Fibroblast of skin of right quadriceps (primary cell): ENCODE data around the gene SYNDIG1.

Experiments
- DNase-seq: peaks from one replicate; pipeline ENCODE4 v3.0.0-alpha.2; 2013

Gene SYNDIG1

DNA sequence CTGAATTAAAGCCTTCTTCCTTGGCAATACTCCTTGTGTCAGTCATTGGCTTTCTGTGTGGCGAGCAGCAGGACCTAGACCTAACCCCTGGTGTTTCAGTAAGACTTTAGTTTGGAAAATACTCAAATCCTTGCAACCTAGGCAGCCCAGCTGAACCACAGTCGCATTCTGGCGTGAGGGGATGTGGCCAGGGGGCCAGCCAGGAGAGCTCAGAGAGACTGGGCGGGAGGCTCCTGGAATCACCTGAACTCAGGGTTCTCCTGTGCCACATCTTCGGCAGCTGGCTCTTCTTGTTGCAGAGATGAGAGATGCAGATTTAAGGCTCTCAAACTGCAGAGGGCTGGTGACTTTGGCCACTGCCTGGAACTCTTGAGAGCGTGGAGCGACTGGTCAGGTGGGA is 102.7 kb downstream of the SYNDIG1 start:
- DNase-seq, result no peak

DNA sequence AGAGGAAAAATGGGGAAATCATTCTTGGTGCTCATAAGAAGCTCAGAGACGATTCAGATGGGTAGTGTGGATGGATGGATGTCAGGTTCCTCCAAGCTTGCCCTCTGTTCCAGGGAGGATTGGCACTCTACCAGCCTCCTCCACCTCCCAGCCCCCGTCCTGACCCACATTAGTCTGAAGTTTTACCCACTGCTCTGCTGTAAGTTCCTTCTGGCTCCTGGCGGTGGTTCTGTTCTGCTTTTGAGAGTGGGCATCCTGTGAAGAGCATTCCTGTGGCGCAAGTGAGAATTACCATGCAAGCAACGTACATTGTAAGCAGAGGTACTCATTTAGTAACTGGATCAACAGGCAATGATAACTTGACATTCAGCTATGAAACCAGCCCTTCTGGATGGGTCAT is 103.4 kb downstream of the SYNDIG1 start:
- DNase-seq, result no peak

DNA sequence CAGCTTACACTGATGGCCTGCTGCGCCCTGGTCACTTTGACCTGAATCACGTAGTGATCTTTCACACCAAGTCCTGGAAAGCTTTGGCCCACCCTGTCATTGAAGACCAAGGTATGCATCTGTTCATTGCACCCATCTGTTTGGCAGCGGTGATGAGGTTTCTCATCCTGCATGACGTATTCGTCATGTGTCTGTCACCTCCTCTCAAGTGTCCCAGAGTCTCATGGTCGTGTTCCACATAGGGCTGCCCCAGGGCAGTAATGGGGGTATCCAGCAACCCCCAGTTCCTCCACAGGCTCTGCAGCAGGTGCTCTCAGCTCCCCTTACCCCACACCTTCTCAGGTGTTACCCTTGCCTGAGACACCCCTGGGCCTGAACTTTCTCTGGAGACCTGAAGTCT is 104.1 kb downstream of the SYNDIG1 start:
- DNase-seq, result no peak

DNA sequence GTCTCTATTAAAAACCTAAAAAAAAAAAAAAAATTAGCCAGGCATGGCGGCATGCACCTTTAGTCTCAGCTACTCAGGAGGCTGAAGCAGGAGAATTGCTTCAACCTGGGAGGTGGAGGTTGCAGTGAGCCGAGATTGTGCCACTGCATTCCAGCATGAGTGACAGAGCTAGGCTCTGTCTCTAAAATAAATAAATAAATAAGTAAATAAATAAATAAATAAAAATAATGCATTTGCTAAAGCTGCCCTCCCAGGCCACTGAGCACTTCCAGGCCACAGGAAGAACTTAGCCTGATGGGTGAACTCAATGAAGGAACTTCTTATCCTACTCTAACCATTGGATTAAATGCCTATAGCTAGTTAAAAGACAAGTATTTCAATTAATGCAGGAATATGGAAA is 104.9 kb downstream of the SYNDIG1 start:
- no peak for DNase-seq

DNA sequence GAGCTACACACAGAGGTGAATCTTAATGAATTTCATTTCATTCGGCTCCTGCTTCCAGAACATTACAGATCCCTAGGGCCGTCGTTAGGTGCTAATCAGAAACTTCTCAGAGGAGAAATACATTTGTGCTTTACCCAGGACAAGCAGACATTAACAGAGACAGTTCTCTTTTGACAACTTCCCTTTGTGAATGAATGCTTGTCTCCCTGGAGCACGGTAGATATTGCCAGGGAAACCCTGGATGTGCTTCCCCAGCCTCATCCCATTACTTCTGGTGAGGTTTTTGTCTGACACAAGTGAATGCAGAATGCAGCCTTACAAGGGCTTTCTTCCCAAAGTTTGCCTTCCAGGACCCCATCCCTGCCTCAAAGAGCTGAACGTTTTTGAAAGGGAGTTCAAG is 105.4 kb downstream of the SYNDIG1 start:
- no peak for DNase-seq

DNA sequence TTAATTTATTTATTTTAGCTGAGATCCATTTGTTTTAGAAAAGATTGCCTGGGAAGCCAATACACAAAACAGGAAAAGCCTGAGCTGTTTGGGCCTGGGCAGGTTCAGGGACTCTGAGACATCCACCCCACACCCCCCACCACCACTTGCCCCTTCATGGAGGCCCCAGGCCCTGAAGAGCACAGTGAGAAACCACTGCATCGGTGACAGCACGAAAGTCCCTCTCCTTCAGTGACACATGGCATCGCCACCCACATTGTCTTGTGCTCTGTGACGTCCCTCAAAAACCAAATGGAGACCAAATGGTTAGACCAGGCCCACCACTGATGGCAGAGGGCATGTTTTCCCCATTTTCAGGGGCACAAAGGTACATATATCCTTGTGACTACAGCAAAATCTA is 106.4 kb downstream of the SYNDIG1 start:
- DNase-seq, result no peak

DNA sequence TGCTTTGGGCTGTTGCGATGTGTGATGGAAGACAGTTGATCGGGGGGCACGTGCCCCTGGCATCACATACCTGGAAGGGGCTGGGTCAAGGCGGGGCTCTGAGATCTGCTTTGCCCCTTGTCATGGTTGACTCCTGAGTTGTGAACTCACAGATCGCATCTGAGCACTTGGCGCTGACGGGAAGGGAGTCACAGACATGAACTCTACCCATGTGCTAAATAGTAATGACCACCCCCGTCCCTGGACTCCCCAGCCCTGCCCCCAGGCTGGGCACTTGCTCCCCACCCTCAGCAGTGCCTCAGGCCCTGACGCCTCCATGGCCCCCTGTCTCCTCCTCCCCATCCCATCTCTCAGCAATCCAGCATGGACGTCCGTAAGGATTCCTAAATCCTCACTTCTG is 107.0 kb downstream of the SYNDIG1 start:
- no peak for DNase-seq

DNA sequence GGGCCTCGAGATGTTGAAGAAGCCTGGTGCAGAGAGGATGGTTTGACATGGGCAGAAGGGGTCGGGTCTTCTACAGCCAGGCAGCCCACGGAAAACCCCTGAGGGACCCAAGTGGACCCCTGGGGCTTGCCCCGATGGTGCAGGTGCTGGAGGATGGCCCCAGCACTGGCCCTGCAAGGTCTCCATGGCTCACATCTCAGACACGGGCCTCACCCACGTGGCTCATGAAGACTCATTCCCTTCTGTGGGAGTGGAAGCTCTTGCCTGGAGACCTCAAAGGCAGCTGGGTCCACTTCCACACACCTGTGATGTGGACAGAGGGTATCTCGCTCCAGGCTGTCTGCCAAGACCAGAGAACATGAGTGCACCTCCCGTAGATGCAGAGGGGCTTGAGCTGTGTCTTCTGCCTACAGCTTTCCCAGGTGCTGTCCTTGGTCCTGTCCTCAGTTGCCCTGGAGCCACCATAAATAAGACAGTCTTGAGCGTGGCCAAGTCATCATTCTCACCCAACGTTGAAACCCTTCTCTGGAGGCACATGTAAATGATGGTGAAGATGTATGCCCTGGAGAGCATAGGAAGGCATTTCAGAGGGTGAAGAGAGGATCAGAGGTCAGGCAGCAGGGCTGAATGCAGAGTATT is 108.0 kb downstream of the SYNDIG1 start:
- no peak for DNase-seq

DNA sequence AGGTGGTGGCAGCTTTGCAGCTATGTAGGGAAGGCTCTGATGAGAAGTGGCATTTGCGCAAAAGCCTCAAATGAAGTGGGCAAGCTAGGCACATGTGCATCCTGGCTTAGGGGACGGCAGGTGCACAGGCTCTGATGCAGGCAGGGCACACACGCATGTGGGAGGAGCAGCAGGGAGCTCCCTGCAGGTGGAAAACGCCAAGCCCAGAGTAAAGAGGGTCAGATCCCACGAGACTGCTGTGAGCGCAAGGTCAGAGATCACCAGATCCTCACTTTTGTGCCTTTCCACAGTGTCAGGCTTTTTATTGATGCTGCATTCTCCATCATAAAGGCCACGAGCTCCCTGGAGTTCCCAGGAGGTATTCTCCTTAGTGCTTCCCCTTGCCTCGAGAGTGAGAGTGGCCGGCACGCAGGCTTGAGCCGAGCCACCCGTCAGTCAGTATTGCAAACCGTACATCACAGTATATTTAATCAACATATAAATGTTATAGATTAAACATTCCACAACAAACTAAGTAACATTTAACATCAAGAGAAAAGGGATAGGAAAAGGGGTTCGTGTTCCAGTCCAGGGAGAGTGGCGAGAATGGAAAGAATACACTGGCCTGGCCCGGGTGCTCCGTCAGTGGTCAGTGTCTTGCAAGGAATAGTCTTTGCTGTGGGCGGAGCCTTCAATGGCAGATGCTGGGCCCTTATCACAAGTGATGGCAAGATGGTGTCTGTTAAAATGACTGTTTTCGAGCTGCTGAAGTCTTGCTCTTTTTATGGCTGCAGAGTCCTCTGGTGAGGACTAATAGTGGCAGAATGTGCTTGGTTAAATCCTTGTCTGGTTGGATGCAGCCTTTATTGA is 109.4 kb downstream of the SYNDIG1 start:
- DNase-seq, result no peak

DNA sequence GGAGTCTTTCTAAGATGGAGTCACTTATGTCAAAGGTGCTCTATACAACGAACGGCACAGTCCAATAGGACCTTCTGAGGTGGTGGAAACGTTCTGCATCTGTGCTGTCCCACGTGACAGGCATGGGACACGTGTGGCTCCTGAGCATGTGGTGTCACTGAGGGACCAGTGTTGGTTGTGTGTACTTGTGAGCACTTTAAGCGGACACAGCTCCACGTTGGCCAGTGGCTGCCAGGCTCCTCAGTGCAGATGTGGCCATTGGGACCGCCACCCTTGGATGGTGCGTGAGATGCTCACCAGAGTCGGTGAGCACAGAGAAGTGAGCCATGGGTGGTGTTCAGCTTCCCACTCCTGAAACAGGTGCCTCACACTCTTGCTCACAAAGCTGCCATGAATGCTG is 110.0 kb downstream of the SYNDIG1 start:
- no peak for DNase-seq

DNA sequence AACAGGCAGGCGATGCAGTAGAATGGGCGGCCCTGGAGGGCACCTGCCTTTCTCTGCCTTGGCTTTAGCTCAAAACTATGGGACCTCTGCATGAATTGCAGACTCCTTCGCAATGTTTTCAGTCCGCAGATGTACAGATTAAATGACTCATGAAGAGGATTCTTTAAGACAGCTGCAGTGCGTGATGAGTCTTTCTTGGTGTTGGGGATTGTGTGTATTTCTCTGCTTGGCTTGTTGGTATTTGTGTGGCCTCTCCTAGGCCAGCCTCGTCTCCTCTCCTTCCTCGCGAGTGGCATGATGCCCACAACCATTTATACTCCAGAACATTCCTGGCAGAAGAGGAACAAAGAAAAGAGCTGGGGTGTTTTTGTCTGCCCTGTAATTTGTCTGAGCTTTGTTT is 110.6 kb downstream of the SYNDIG1 start:
- DNase-seq, result no peak

DNA sequence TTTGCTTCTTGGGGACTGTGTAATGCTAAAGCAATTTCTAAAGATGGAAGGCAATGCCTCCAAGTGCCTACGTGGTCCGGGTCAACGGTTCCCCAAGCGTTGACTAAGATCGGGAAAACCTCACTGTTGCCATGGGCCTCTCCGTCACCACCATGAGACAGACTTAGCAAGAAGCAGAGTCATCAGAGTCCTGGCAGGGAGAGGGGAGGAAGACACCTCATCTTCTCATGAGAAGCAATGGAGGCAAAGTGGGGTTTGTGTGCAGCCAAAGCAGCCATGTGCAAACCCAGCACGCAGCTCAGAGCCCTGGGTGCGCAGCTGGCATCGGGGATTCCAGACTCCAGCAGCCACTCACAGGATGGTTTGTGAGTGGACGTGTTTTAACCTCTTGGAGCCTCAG is 111.4 kb downstream of the SYNDIG1 start:
- no peak for DNase-seq

DNA sequence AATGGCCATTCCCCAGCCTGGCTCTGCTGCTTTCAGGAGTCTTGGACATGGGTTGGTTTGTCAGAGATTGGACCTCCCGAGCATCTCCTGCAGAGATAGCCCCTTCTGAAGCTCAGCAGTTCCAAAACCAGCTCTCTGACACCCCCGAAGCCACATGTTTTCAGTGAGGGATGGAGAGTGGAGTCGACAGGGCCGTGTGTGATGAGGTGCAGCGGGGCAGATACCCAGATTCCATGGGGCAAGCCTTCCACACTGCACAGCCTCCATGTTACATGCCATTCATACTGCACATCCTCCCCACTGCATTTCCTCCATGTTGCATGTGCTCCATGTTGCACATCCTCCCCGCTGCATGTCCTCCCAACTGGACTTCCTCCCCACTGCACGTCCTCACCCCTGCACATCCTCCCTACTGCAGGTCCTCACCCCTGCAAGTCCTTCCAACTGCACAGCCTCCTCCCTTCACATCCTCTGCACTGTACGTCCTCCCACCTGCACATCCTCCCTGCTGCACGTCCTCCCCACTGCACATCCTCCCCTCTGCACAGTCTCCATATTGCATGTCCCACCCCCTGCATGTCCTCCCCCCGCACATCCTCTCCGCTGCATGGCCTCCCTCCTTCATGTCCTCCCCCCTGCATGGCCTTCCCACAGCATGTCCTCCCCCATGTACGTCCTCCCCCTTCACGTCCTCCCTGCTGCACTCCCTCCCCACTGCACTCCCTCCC is 112.2 kb downstream of the SYNDIG1 start:
- no peak for DNase-seq

DNA sequence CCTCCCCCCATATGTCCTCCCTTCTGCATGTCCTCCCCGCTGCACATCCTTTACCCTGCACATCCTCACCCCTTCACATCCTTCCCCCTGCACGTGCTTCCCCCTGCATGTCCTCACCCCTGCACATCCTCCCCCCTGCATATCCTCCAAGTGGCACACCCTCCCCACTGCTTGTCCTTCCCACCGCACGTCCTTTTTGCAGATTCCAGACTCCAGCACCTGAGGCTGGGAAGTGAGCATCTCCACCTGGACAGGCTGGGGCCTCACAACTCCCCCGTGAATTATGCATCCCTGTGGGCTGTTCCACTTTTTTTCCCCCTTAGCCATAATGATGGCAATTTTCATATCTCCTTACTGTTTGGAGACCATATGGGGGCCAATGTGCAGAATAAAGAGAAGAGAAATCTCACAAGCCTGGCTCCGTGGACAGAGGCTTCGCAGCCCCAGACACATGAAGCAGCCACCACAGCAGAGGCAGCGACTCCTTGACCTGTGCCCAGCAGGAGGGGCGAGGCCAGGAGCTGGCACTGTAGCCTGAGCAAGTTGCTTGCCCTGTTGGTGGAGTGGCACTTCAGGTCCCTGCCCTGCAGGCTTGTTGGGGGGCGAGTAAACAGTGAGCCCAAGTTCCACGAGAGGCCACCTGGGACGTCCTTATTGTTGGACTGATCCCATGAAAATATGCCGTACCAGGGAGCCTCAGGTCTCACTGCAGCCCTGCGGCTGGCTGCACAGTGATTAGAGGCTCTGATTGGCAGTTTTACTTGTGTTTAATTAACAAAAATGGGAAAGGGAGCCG is 113.1 kb downstream of the SYNDIG1 start:
- no peak for DNase-seq

DNA sequence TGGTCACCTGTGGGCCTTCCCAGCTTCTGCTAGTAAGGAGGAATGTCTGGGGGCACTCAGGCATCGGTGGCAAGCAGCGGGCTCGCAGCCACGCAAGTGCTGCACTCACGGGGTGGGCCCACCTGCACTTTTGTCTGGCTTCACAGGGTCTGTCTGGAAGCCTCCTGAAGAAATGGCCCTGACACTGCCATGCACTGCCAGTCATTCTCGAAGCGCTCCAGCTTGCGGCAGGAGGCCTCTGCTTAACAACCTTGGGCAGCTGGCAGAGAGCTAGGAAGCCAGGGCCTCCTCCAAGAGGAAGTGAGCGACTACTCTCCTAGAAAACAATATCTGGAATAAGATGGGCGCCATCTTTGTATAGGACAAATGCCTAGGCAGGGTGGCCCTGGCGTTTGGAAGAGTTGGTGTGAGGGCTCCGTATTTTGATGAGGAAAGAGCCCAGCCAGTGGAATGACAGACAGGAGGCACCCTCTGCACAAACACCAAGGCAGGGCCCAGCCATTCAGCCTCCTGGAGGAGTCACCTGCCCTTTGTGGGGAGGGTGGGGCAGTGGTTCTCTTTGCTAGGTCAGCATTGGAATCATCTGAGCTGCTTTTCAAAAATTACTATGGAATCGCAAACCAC is 113.9 kb downstream of the SYNDIG1 start:
- no peak for DNase-seq

DNA sequence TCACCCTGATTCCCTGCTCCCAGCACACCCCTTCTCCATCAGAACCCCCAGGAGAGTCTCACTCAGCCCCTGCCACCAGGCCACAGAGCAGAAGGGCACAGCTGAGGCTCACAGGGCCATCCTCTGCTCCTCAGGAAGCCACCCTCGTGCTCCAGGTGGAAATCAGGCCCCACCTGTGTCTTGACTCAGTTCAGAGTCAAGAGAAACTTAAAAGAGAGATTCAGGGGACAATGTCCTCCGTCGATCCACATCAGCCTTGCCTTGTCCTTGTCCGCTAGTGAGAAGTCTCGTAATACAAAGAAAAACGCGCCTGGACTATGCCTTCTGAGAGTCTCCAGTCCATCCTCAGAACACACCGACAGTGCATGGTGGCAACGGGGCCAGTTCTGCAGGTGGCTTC is 114.6 kb downstream of the SYNDIG1 start:
- DNase-seq, result no peak

DNA sequence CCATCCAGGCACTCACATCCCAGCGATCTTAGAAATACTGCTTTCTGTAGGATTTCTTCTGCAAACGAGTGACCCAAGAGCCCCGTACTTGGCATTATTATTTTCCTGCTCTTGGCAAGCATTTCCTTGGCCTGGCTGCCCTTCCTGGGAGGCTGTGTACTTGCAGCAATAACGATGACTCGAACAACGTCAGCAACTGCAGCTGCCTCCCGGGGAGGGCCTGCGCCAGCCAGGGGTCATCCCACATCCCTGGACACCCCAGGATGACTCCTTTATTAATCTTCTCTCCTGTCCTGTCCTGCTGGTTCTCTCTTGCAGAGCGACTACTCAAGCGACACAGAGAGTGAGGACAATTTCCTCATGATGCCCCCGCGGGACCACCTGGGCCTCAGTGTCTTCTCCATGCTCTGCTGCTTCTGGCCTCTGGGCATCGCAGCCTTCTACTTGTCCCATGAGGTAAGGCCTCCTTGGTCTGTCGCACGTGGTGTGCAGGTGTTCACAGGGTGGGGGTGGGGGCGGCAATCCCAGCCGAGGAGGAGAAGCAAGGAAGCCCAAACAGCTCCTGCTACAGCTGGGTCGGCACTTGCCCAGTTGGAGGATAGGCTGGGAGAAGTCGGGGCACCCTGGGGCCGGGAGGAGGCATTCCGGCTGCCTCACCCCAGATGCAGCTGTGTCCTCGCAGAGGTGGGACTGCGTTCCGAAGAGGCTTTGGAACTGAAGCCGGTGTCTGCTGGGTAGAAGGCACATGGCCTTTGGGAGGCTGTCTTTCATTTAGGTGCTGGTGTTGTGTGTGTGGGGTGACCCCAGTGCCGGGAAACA is 115.3 kb downstream of the SYNDIG1 start:
- peak; percentile 15 for DNase-seq

DNA sequence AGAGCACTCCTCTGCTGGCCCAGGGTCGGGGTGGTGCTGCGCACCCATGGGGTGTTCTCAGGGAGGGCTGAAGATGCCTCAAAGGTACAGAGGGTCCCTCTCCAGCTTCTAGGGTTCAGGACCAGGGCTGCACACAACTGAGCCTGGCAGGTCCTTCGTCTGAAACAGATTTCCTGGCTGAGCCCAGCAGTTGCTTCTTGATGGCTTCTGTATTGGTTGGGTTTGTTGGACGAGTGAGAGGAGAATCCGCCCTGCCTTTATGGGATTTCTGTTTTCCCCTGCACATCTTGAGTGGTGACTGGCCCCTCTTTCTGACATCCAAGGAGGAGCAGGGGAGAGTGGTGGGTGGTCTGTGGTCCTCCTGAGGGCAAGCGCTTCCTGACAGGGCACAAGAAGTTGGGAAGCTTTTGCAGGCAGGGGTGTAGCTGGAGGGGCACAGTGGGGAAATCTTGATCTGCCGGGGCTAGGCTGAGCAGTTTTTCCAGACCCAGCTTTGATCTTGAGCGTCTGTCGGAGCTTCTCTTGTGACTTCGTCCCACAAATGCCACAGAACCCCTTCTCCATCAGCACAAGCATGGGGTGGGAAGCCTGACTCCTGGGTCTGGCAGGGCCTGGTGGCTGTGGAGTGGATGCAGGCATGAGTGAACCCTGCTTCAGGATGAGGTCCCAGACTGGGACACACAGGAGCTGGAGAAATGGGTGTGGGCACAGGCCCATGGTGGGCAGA is 116.5 kb downstream of the SYNDIG1 start:
- DNase-seq, result no peak

DNA sequence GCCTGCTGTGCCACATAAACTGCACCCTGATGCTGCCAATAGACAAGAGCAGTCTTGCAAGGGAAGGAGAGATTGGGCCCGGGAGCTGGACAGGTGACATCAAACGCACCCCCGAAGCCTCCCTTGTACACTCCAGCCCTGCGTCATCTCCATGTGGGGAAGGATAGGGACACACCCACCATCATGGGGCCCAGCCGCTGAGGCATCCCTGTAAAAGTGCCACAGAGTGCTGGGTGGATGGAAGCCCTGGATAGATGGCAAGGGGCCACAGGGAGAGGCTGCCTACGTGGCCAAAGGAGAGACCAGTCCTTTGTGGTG is 117.1 kb downstream of the SYNDIG1 start:
- DNase-seq, result no peak

DNA sequence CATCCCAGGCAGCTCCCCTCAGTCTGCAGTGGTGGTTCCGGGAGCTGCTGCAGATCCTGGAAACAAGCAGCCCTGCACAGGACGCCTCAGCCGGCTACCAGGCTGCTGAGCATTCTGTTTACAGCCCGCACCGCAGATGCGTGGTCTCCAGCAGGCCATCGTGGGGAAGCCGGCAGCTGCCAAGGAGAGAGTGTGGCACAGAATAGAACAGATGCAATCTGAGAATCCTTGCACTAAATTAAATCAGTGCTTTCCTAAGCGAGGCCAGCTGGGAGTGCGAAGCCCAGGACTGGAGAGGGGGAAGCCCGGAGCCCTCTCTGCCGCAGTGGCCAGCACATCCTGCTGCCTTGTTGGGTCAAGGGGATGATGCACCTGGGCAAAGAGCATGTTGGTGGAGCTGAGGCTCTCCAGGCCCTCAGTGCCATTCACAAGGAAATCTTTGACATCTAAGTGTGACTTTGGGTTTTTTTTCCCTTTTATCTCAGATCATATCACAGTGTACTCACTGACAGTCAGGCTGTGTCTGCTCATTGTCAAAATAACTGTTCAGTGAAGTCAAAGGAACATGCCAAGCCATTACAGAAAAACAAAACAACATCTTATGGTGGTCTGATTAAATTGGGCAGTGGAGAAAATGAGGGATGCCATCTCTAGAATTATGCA is 118.1 kb downstream of the SYNDIG1 start:
- DNase-seq, result no peak
